ENCODE results near the gene HOXA9. TPM values are rescaled to one million over a fixed set of nuclear protein-coding genes. Genes with fewer than 3 reads are reported as not detected.

HOXA9 gene
- total RNA-seq, 1 donor from 2014 or later: not detected

GRCh38 chr7:27128034-27128433 is 37.3 kb downstream of the HOXA9 start:
- Histone ChIP-seq H3K9ac (ENCODE audit: low read length) (no peak overlapping the region), H3K27me3 (ENCODE audit: insufficient read depth, low read length) (peaks cover 74% of the 10 kb centered on the region), H3K36me3 (ENCODE audit: insufficient read depth, low read length) (no peaks in the 10 kb centered on the region), H3K79me2 (ENCODE audit: insufficient read depth, low read length) (no peaks in the 10 kb centered on the region), H3K4me3 (ENCODE audit: insufficient read depth, low read depth, low read length) (no peak overlapping the region), H3K4me1 (ENCODE audit: insufficient read depth, low read length) (peaks cover 8% of the 10 kb centered on the region), H3K9me3 (ENCODE audit: insufficient read depth, low read depth, low read length) (no peaks in the 10 kb centered on the region), H2AFZ (ENCODE audit: low read depth, low read length) (no peak overlapping the region), H3K4me2 (ENCODE audit: low read length) (no peak overlapping the region), H4K20me1 (ENCODE audit: insufficient read depth, low read length) (no peaks in the 10 kb centered on the region), H3K27ac (ENCODE audit: low read depth, low read length) (no peak overlapping the region)
- H3K4me3 Mint-ChIP-seq (ENCODE audit: unreplicated experiment): no peak overlapping the region
- TF ChIP-seq EZH2 (IDR thresholded peaks at IDR 0.05; ENCODE audit: insufficient read depth, low read length): no peak
- TF ChIP-seq CTCF (IDR thresholded peaks at IDR 0.05; ENCODE audit: insufficient read depth, low read depth, low read length): no peak
- DNase-seq (ENCODE audit: low read depth) (peak; percentile 67), FAIRE-seq (no peak)
- H3K36me3 Mint-ChIP-seq (ENCODE audit: low read depth, unreplicated experiment): no peaks in the 10 kb centered on the region
- peaks cover 2% of the 10 kb centered on the region for H3K4me1 Mint-ChIP-seq (ENCODE audit: low read depth, unreplicated experiment)
- peaks cover 88% of the 10 kb centered on the region for H3K27me3 Mint-ChIP-seq (ENCODE audit: low read depth, unreplicated experiment)
- no peak overlapping the region for H3K27ac Mint-ChIP-seq (ENCODE audit: unreplicated experiment)
- peaks cover 40% of the 10 kb centered on the region for H3K9me3 Mint-ChIP-seq (ENCODE audit: unreplicated experiment)

GRCh38 chr7:27126596-27127327 is 38.6 kb downstream of the HOXA9 start:
- no peak overlapping the region for H3K4me3 Mint-ChIP-seq (ENCODE audit: unreplicated experiment)
- no peak overlapping the region for H3K9ac ChIP-seq (ENCODE audit: low read length)
- H3K27ac Mint-ChIP-seq (ENCODE audit: unreplicated experiment): no peak overlapping the region
- no peak overlapping the region for H3K4me3 ChIP-seq (ENCODE audit: insufficient read depth, low read depth, low read length)
- peaks cover 2% of the 10 kb centered on the region for H3K36me3 Mint-ChIP-seq (ENCODE audit: low read depth, unreplicated experiment)
- peaks cover 75% of the 10 kb centered on the region for H3K27me3 ChIP-seq (ENCODE audit: insufficient read depth, low read length)
- H3K79me2 ChIP-seq (ENCODE audit: insufficient read depth, low read length): peaks cover 9% of the 10 kb centered on the region
- peaks cover 43% of the 10 kb centered on the region for H3K9me3 Mint-ChIP-seq (ENCODE audit: unreplicated experiment)
- peaks cover 11% of the 10 kb centered on the region for H3K4me1 ChIP-seq (ENCODE audit: insufficient read depth, low read length)
- FAIRE-seq (no peak), DNase-seq (ENCODE audit: low read depth) (peak; percentile 62)
- H3K9me3 ChIP-seq (ENCODE audit: insufficient read depth, low read depth, low read length): no peaks in the 10 kb centered on the region
- no peak for TF ChIP-seq CTCF (IDR thresholded peaks at IDR 0.05; ENCODE audit: insufficient read depth, low read depth, low read length)
- no peak for TF ChIP-seq EZH2 (IDR thresholded peaks at IDR 0.05; ENCODE audit: insufficient read depth, low read length)
- H3K4me1 Mint-ChIP-seq (ENCODE audit: low read depth, unreplicated experiment): peaks cover 2% of the 10 kb centered on the region
- H3K27ac ChIP-seq (ENCODE audit: low read depth, low read length): no peak overlapping the region
- H3K27me3 Mint-ChIP-seq (ENCODE audit: low read depth, unreplicated experiment): peaks cover 91% of the 10 kb centered on the region
- no peak overlapping the region for H2AFZ ChIP-seq (ENCODE audit: low read depth, low read length)
- H3K36me3 ChIP-seq (ENCODE audit: insufficient read depth, low read length): no peaks in the 10 kb centered on the region
- H4K20me1 ChIP-seq (ENCODE audit: insufficient read depth, low read length): no peaks in the 10 kb centered on the region
- no peak overlapping the region for H3K4me2 ChIP-seq (ENCODE audit: low read length)

- H3K4me1 Mint-ChIP-seq (ENCODE audit: low read depth, unreplicated experiment): peaks cover 2% of the 10 kb centered on the region
- peaks cover 39% of the 10 kb centered on the region for H3K9me3 Mint-ChIP-seq (ENCODE audit: unreplicated experiment)
- Histone ChIP-seq H3K9me3 (ENCODE audit: insufficient read depth, low read depth, low read length) (no peaks in the 10 kb centered on the region), H3K36me3 (ENCODE audit: insufficient read depth, low read length) (no peaks in the 10 kb centered on the region), H3K4me2 (ENCODE audit: low read length) (no peak overlapping the region), H3K4me1 (ENCODE audit: insufficient read depth, low read length) (peaks cover 11% of the 10 kb centered on the region), H3K9ac (ENCODE audit: low read length) (no peak overlapping the region), H3K27me3 (ENCODE audit: insufficient read depth, low read length) (peaks cover 74% of the 10 kb centered on the region), H2AFZ (ENCODE audit: low read depth, low read length) (no peak overlapping the region), H4K20me1 (ENCODE audit: insufficient read depth, low read length) (no peaks in the 10 kb centered on the region), H3K79me2 (ENCODE audit: insufficient read depth, low read length) (peaks cover 14% of the 10 kb centered on the region), H3K4me3 (ENCODE audit: insufficient read depth, low read depth, low read length) (no peak overlapping the region), H3K27ac (ENCODE audit: low read depth, low read length) (no peak overlapping the region)
- H3K4me3 Mint-ChIP-seq (ENCODE audit: unreplicated experiment): no peak overlapping the region
- FAIRE-seq (no peak), DNase-seq (ENCODE audit: low read depth) (peak; percentile 12)
- peaks cover 90% of the 10 kb centered on the region for H3K27me3 Mint-ChIP-seq (ENCODE audit: low read depth, unreplicated experiment)
- H3K27ac Mint-ChIP-seq (ENCODE audit: unreplicated experiment): no peak overlapping the region
- TF ChIP-seq EZH2 (IDR thresholded peaks at IDR 0.05; ENCODE audit: insufficient read depth, low read length): no peak
- TF ChIP-seq CTCF (IDR thresholded peaks at IDR 0.05; ENCODE audit: insufficient read depth, low read depth, low read length): no peak
- H3K36me3 Mint-ChIP-seq (ENCODE audit: low read depth, unreplicated experiment): peaks cover 2% of the 10 kb centered on the region
These were observed 39.3 kb downstream of the HOXA9 start for GRCh38 chr7:27125986-27126394.

All from astrocyte (in vitro differentiated cells and primary cell).